ENCODE data around the gene GAL3ST1.

Gene GAL3ST1

GRCh38 chr22:30539368-30539767 is 35.1 kb downstream of the GAL3ST1 start:
- Histone ChIP-seq H2AK5ac (ENCODE audit: low read depth, low read length) (no peak overlapping the region), H2BK120ac (ENCODE audit: low read depth, low read length) (no peak overlapping the region), H3K18ac (ENCODE audit: low read length) (no peak overlapping the region), H4K91ac (ENCODE audit: low read depth, low read length, poor library complexity) (no peak overlapping the region), H2AFZ (ENCODE audit: low read length) (no peak overlapping the region), H3K27ac (replicated peaks; ENCODE audit: low read length) (no peak overlapping the region), H2BK5ac (ENCODE audit: low read length) (no peak overlapping the region), H3K23ac (ENCODE audit: low read depth, low read length, poor library complexity) (no peak overlapping the region), H3K4me2 (ENCODE audit: insufficient read depth, low read length, poor library complexity, severe bottlenecking) (no peak overlapping the region), H3K79me1 (ENCODE audit: low read depth, low read length) (peaks cover 2% of the 10 kb centered on the region), H3K27me3 (ENCODE audit: control insufficient read depth in 3 of 3, insufficient read depth in 3 of 3, low read depth in 1 of 3, low read length in 3 of 3) (no peaks in the 10 kb centered on the region), H3K36me3 (replicated peaks in 1 of 2; ENCODE audit: control insufficient read depth in 2 of 2, insufficient read depth in 2 of 2, low read length in 2 of 2) (no peaks in the 10 kb centered on the region), H2BK12ac (ENCODE audit: low read length) (no peak overlapping the region), H3K4me1 (ENCODE audit: control insufficient read depth in 2 of 2, insufficient read depth in 1 of 2, low read depth in 1 of 2, low read length in 2 of 2) (peaks cover 6 to 7% of the 10 kb centered on the region in 2 donors), H3K14ac (ENCODE audit: low read length) (no peak overlapping the region), H3K4ac (ENCODE audit: low read length) (no peak overlapping the region), H2BK15ac (ENCODE audit: low read length) (no peak overlapping the region), H4K8ac (ENCODE audit: low read depth, low read length) (peak overlapping the region; percentile 17), H3K4me3 (ENCODE audit: low read length in 2 of 2) (no peak overlapping the region), H3K9ac (ENCODE audit: low read depth, low read length, poor library complexity) (no peak overlapping the region), H3K9me3 (replicated peaks in 1 of 2; ENCODE audit: control insufficient read depth in 2 of 2, insufficient read depth in 1 of 2, low read depth in 1 of 2, low read length in 2 of 2) (peaks cover 0 to 11% of the 10 kb centered on the region in 2 donors)
- no CpG with 5 or more reads among the region's 1 CpG for WGBS, 2 donors (ENCODE audit: extremely low coverage in 2 of 2, insufficient read length in 2 of 2, insufficient replicate concordance in 1 of 2)
- DNase-seq (ENCODE audit: low spot score): no peak

- no peak overlapping the region for H3K4me2 ChIP-seq (ENCODE audit: insufficient read depth, low read length, poor library complexity, severe bottlenecking)
- H3K4me3 ChIP-seq (ENCODE audit: low read length in 2 of 2): no peak overlapping the region
- H3K9me3 ChIP-seq (replicated peaks in 1 of 2; ENCODE audit: control insufficient read depth in 2 of 2, insufficient read depth in 1 of 2, low read depth in 1 of 2, low read length in 2 of 2): peaks cover 0 to 3% of the 10 kb centered on the region in 2 donors
- H3K27ac ChIP-seq (replicated peaks; ENCODE audit: low read length): no peak overlapping the region
- H3K18ac ChIP-seq (ENCODE audit: low read length): no peak overlapping the region
- peaks cover 2% of the 10 kb centered on the region for H3K79me1 ChIP-seq (ENCODE audit: low read depth, low read length)
- H2BK12ac ChIP-seq (ENCODE audit: low read length): no peak overlapping the region
- H4K8ac ChIP-seq (ENCODE audit: low read depth, low read length): no peak overlapping the region
- no CpG with 5 or more reads among the region's 6 CpGs for WGBS, 2 donors (ENCODE audit: extremely low coverage in 2 of 2, insufficient read length in 2 of 2, insufficient replicate concordance in 1 of 2)
- H3K4ac ChIP-seq (ENCODE audit: low read length): no peak overlapping the region
- DNase-seq (ENCODE audit: low spot score): no peak
- H2AFZ ChIP-seq (ENCODE audit: low read length): no peak overlapping the region
- no peak overlapping the region for H3K14ac ChIP-seq (ENCODE audit: low read length)
- no peak overlapping the region for H3K9ac ChIP-seq (ENCODE audit: low read depth, low read length, poor library complexity)
- H2BK120ac ChIP-seq (ENCODE audit: low read depth, low read length): no peak overlapping the region
- H2BK15ac ChIP-seq (ENCODE audit: low read length): no peak overlapping the region
- no peak overlapping the region for H4K91ac ChIP-seq (ENCODE audit: low read depth, low read length, poor library complexity)
- H2AK5ac ChIP-seq (ENCODE audit: low read depth, low read length): no peak overlapping the region
- peaks cover 6 to 12% of the 10 kb centered on the region in 2 donors for H3K4me1 ChIP-seq (ENCODE audit: control insufficient read depth in 2 of 2, insufficient read depth in 1 of 2, low read depth in 1 of 2, low read length in 2 of 2)
- no peak overlapping the region for H3K23ac ChIP-seq (ENCODE audit: low read depth, low read length, poor library complexity)
- no peak overlapping the region for H2BK5ac ChIP-seq (ENCODE audit: low read length)
- no peaks in the 10 kb centered on the region for H3K27me3 ChIP-seq (ENCODE audit: control insufficient read depth in 3 of 3, insufficient read depth in 3 of 3, low read depth in 1 of 3, low read length in 3 of 3)
- no peaks in the 10 kb centered on the region for H3K36me3 ChIP-seq (replicated peaks in 1 of 2; ENCODE audit: control insufficient read depth in 2 of 2, insufficient read depth in 2 of 2, low read length in 2 of 2)
These were observed 36.2 kb downstream of the GAL3ST1 start for GRCh38 chr22:30538280-30538679.

DNA sequence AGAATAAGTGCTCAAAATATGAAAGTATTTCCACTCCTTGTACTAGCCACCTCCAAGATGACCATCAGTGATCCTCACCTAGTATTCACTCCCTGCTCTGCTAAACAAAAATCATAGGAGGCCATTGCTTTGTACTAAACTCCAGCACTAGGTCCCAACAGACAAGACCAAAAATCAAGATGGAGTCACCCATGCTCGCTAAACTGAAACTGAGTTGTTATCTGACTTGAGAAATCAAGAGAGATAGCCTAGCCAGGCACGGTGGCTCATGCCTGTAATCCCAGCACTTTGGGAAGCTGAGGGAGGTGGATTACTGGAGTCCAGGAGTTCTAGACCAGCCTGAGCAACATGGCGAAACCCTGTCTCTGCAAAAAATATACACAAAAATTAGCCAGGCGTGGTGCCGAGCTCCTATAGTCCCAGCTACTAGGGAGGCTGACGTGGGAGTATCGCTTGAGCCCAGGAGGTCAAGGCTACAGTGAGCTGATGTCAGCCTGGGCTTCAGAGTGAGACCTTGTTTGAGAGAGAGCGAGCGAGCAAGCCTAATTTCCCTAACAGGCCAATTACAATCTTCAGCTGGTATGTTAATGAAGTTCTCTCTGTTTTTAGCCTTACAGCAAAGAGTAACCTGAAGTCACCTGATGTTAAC is 37.3 kb downstream of the GAL3ST1 start:
- Histone ChIP-seq H3K4me1 (ENCODE audit: control insufficient read depth in 2 of 2, insufficient read depth in 1 of 2, low read depth in 1 of 2, low read length in 2 of 2) (peaks cover 0 to 6% of the 10 kb centered on the region in 2 donors), H3K4me2 (ENCODE audit: insufficient read depth, low read length, poor library complexity, severe bottlenecking) (no peak overlapping the region), H3K14ac (ENCODE audit: low read length) (no peak overlapping the region), H3K79me1 (ENCODE audit: low read depth, low read length) (peaks cover 5% of the 10 kb centered on the region), H4K8ac (ENCODE audit: low read depth, low read length) (no peak overlapping the region), H3K18ac (ENCODE audit: low read length) (no peak overlapping the region), H3K27me3 (ENCODE audit: control insufficient read depth in 3 of 3, insufficient read depth in 3 of 3, low read depth in 1 of 3, low read length in 3 of 3) (no peaks in the 10 kb centered on the region), H3K9ac (ENCODE audit: low read depth, low read length, poor library complexity) (no peak overlapping the region), H3K36me3 (replicated peaks in 1 of 2; ENCODE audit: control insufficient read depth in 2 of 2, insufficient read depth in 2 of 2, low read length in 2 of 2) (peaks cover 0 to 2% of the 10 kb centered on the region in 2 donors), H2AFZ (ENCODE audit: low read length) (no peak overlapping the region), H3K9me3 (replicated peaks in 1 of 2; ENCODE audit: control insufficient read depth in 2 of 2, insufficient read depth in 1 of 2, low read depth in 1 of 2, low read length in 2 of 2) (no peaks in the 10 kb centered on the region), H3K27ac (replicated peaks; ENCODE audit: low read length) (no peak overlapping the region), H3K4me3 (ENCODE audit: low read length in 2 of 2) (no peak overlapping the region), H3K4ac (ENCODE audit: low read length) (no peak overlapping the region), H2BK15ac (ENCODE audit: low read length) (no peak overlapping the region), H2BK5ac (ENCODE audit: low read length) (no peak overlapping the region), H4K91ac (ENCODE audit: low read depth, low read length, poor library complexity) (no peak overlapping the region), H3K23ac (ENCODE audit: low read depth, low read length, poor library complexity) (no peak overlapping the region), H2AK5ac (ENCODE audit: low read depth, low read length) (no peak overlapping the region), H2BK120ac (ENCODE audit: low read depth, low read length) (no peak overlapping the region), H2BK12ac (ENCODE audit: low read length) (no peak overlapping the region)
- no CpG with 5 or more reads among the region's 9 CpGs for WGBS, 2 donors (ENCODE audit: extremely low coverage in 2 of 2, insufficient read length in 2 of 2, insufficient replicate concordance in 1 of 2)
- DNase-seq (ENCODE audit: low spot score): no peak

GRCh38 chr22:30535182-30535581 is 39.3 kb downstream of the GAL3ST1 start:
- H3K4ac ChIP-seq (ENCODE audit: low read length): no peak overlapping the region
- no peak overlapping the region for H3K4me3 ChIP-seq (ENCODE audit: low read length in 2 of 2)
- no peaks in the 10 kb centered on the region for H3K9me3 ChIP-seq (replicated peaks in 1 of 2; ENCODE audit: control insufficient read depth in 2 of 2, insufficient read depth in 1 of 2, low read depth in 1 of 2, low read length in 2 of 2)
- no peak overlapping the region for H4K8ac ChIP-seq (ENCODE audit: low read depth, low read length)
- no peak overlapping the region for H2BK15ac ChIP-seq (ENCODE audit: low read length)
- WGBS, 2 donors (ENCODE audit: extremely low coverage in 2 of 2, insufficient read length in 2 of 2, insufficient replicate concordance in 1 of 2): no CpG with 5 or more reads among the region's 4 CpGs
- H2AK5ac ChIP-seq (ENCODE audit: low read depth, low read length): peak overlapping the region; percentile 25
- no peaks in the 10 kb centered on the region for H3K27me3 ChIP-seq (ENCODE audit: control insufficient read depth in 3 of 3, insufficient read depth in 3 of 3, low read depth in 1 of 3, low read length in 3 of 3)
- peaks cover 0 to 2% of the 10 kb centered on the region in 2 donors for H3K36me3 ChIP-seq (replicated peaks in 1 of 2; ENCODE audit: control insufficient read depth in 2 of 2, insufficient read depth in 2 of 2, low read length in 2 of 2)
- no peak overlapping the region for H3K27ac ChIP-seq (replicated peaks; ENCODE audit: low read length)
- peaks cover 0 to 6% of the 10 kb centered on the region in 2 donors for H3K4me1 ChIP-seq (ENCODE audit: control insufficient read depth in 2 of 2, insufficient read depth in 1 of 2, low read depth in 1 of 2, low read length in 2 of 2)
- no peak overlapping the region for H3K9ac ChIP-seq (ENCODE audit: low read depth, low read length, poor library complexity)
- H2BK120ac ChIP-seq (ENCODE audit: low read depth, low read length): no peak overlapping the region
- no peak for DNase-seq (ENCODE audit: low spot score)
- H4K91ac ChIP-seq (ENCODE audit: low read depth, low read length, poor library complexity): no peak overlapping the region
- H2BK12ac ChIP-seq (ENCODE audit: low read length): no peak overlapping the region
- no peak overlapping the region for H3K23ac ChIP-seq (ENCODE audit: low read depth, low read length, poor library complexity)
- no peak overlapping the region for H3K4me2 ChIP-seq (ENCODE audit: insufficient read depth, low read length, poor library complexity, severe bottlenecking)
- peaks cover 5% of the 10 kb centered on the region for H3K79me1 ChIP-seq (ENCODE audit: low read depth, low read length)
- no peak overlapping the region for H3K18ac ChIP-seq (ENCODE audit: low read length)
- H2AFZ ChIP-seq (ENCODE audit: low read length): no peak overlapping the region
- no peak overlapping the region for H3K14ac ChIP-seq (ENCODE audit: low read length)
- no peak overlapping the region for H2BK5ac ChIP-seq (ENCODE audit: low read length)

All from neuronal stem cell (in vitro differentiated cells).